Germinal center (tissue), 1 donor: ENCODE measurements around the gene FMNL2.
"Not testable (repeated sequence)": the region's sequence is repeated elsewhere in the genome, so short reads cannot be mapped to it uniquely, and the experiment has no call there.

Experiments used
- DNase-seq: peaks from one replicate; pipeline ENCODE4 v3.0.0; 2012; ENCODE audit warnings: mixed read lengths, low spot score

FMNL2 gene

GRCh38 chr2:152375174-152375573 lies 40.2 kb downstream of the FMNL2 start:
- DNase-seq: no peak

GRCh38 chr2:152376385-152376784 lies 41.4 kb downstream of the FMNL2 start:
- no peak for DNase-seq

DNA sequence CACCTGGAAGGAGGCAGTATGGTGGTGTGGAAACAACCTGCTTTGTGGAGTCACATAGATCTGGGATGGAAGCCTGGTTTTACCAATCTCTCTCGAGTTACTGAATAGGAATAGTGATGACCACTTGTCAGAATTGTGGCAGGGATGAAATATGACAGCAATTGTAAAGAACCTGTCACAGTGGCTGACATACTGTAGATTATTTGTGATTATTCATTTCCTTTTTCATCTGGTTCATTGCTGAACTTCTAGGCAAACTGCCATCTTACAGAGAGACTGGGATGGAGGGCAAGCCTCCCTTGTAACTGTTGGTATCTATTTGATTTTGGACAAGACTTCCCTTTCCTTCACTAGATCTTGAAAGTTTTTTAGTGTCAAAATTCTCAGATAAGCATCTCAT lies 42.0 kb downstream of the FMNL2 start:
- no peak for DNase-seq

DNA sequence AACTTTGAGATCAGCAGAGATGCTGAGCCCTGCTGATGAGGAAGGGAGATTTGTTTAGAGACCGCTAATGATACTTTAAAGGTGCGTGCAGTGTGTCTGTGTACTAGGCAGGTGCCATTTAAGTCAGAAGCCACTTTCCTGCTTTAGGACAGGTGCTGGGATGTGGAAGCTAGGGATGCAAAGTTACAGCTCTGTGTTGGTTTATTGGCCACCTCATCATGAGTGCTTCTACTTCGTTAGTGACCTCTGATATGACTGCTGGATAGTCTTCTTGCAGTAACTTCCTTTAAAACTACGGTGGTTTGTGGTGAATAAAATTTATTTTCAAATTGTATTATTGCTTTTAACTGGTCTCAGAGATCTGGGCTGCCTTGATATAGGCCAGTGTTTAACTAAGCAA lies 44.1 kb downstream of the FMNL2 start:
- DNase-seq: no peak

DNA sequence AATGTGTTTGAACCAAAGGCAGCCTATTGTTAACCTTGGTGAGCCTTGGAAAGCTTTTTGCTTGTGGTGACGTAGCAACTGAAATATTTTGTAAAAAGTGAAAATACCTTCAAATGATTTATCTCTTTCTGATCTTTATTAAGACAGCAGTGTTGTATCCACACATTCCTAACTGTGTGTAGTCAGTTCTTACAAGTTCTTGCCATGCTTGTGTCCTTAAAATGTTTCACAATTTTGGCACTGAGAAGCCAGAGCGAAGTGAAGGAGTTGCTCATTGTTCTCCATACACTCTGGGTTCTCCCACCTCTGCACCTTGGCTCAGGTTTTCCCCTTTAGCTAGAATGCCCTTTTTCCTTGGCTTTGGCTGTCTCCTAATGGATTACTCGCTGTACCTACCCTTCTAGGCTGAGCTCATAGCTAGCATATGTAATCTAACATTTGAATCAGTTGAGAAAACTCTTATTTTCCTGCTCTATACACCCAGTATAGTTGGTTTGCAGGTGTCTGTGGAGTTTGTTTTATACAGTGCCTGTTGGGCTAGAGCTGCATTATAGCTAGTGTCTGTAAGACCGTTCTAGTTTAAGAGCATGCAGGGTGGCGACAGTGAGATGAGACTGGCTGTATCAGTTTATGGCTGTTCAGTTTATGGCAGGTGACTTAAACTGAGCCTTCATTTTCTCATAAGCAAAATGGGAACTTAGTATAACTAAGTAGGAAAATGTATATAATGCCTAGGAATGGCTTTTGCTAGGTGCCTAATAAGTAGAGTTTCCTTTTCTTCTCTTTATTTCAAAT lies 45.5 kb downstream of the FMNL2 start:
- DNase-seq: no peak

GRCh38 chr2:152383702-152384101 lies 48.7 kb downstream of the FMNL2 start:
- no peak for DNase-seq

- no peak for DNase-seq
Observed at GRCh38 chr2:152384992-152385391, 50.0 kb downstream of the FMNL2 start.

DNA sequence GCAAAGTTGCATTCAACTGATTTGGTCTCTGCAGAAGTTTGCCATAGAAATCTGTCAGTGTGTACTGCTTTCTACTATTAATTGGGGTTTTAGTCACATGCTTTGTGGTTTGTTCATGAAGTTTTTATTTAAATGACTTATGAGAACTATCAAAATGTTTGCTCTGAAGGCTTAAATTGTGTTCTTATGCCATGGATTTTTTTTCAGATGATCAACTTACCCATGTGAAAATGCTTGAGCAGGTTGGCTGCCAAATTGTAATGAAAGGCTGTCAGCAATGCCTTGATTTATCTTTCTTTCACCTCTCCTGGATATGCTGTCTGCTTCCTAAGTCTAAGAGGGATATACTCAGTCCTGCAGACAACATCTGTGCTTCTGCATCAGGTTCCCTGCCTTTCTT lies 50.7 kb downstream of the FMNL2 start:
- no peak for DNase-seq

- no peak for DNase-seq
Observed at GRCh38 chr2:152386266-152386665, 51.3 kb downstream of the FMNL2 start.

DNA sequence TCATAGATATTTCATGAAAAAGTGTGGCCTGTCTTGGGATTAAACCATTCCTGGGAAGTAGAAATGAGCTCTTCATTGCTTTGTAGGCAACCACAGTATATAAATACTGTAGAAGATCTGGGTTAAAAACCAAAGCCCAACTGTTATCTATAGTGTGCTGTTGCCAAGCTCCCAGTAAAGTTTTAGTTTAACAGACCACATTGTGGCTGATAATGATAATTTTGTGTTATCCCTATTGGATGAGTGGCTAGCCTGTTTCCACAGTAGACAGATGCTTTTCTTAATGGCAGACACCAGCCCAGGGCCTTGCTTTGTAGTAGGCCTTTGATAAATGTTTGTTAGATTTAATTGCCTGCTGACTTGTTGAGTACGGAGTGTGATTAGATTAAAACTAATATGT lies 52.1 kb downstream of the FMNL2 start:
- no peak for DNase-seq

GRCh38 chr2:152388269-152388668 lies 53.3 kb downstream of the FMNL2 start:
- not testable (repeated sequence) for DNase-seq

- DNase-seq: no peak
Observed at GRCh38 chr2:152389483-152389882, 54.5 kb downstream of the FMNL2 start.

DNA sequence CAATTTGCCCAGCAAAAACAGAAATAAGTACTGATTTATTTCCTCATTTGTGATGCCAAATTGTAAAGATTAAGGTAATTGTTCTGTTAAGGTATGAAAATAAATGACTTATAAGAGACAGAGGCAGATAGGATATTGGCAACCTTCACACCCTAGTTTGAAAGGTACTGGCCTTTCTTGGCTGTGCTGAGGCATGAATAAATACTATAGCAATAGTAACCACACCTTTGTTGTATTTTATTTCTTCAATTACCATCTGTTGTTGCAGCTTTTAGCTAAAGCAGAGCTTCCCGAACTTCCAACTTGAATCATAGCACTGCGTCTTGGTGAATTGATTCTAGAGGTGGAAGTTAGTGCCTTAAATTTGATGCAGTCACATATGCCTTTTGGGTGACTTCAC lies 55.9 kb downstream of the FMNL2 start:
- no peak for DNase-seq

GRCh38 chr2:152391318-152391717 lies 56.3 kb downstream of the FMNL2 start:
- no peak for DNase-seq

- DNase-seq: no peak
Observed at GRCh38 chr2:152393377-152393776, 58.4 kb downstream of the FMNL2 start.

DNA sequence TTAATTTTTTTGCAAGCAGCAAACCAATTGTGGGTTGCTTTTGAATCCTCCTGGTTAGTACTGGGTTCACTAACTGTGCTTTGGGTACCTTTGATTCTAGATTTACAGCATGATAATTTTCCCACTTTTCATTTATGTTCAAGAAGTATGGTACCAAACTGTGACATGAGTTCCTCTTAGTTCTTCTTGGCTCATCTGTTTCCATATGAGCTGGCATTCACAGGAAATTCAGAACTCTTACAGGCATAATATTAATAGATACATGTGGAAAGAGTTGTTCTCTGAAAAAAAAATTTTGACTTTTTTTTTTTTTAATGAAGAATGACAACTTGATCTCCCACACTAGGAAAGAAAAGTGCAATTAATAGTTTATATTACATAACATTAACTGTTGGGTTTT lies 59.4 kb downstream of the FMNL2 start:
- no peak for DNase-seq

GRCh38 chr2:152395103-152395502 lies 60.1 kb downstream of the FMNL2 start:
- no peak for DNase-seq

DNA sequence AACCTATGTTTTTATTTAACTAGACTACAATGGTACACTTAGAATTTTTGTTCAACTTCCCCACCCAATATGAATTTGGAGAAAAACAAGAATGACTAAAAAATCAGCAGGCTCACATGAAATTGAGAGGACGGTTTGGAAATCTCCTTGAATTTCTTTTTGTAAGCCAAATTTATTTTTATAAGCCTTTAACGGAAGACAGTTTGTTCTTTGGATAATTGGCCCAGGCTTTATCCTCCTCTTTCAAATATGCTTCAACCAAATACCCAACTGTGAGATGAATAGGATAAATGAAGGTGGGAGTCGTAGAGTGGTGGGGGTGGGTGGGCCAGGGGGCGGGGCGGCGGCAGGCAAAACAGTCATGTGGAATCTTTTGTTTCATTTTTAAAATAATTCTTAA lies 60.6 kb downstream of the FMNL2 start:
- no peak for DNase-seq

DNA sequence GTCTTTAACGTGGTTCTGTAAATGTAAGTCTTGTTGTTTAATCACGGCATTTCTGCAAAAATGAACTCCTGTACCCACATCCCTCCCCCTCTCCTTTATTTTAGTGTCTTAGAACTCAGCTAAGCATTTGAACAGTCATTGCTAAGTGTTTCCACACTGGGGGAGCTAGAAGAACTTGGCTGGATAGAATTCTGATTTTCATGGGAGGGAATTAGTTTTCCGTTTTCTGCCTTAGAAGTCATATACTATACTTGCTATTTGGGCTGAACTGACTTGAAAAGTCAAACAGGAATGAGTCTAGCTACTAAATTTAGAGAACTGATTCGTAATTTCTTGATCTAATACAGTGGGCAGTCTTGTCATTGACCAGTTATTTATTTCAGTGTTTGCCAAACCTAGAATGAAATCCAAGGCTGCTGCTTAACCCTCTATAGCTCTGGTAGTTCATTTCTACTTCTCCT lies 61.1 kb downstream of the FMNL2 start:
- DNase-seq: no peak

DNA sequence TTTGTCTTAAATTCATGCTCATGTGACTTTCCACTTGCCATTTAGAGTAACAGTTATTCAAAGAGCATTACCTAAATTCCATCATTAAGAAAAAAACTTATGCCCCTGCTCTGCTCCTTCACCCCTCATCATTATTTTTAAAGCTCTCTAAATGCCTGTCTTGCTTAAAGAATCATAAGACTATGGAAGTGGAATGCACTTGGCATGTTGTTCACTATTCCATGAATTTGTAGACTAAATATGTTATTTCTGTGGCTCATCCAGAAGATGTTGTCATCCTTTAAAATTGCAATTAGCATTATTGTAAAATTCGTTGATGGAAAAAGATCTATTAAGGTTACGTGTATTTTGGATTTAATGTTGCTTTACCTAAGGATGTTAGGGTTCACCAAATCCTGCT lies 61.8 kb downstream of the FMNL2 start:
- no peak for DNase-seq

GRCh38 chr2:152399003-152399402 lies 64.0 kb downstream of the FMNL2 start:
- no peak for DNase-seq

- no peak for DNase-seq
Observed at GRCh38 chr2:152400607-152401214, 65.7 kb downstream of the FMNL2 start.

GRCh38 chr2:152402780-152403759 lies 68.1 kb downstream of the FMNL2 start:
- DNase-seq: no peak
